HT-29 (cell line): ENCODE data around the gene RPRM. TPM values are rescaled to one million over a fixed set of nuclear protein-coding genes. Genes with fewer than 3 reads are reported as not detected.
"Not testable (repeated sequence)": the region's sequence is repeated elsewhere in the genome, so short reads cannot be mapped to it uniquely, and the experiment has no call there.

ENCODE experiments used
- DNase-seq: peaks from one replicate; pipeline ENCODE4 v3.0.0-alpha.2; 2015; ENCODE audit warnings: low spot score
- total RNA-seq: library from RNA; depleted of rRNA; stranded (reverse); fragments of >200 nt; shearing (Covaris generic); gene quantifications from 2 replicates; pipeline ENCODE4 v1.2.3, GENCODE V29; 2014; rRNA removed

Gene RPRM
- total RNA-seq, result 2.0 and 2.4 TPM in 2 replicates

DNA sequence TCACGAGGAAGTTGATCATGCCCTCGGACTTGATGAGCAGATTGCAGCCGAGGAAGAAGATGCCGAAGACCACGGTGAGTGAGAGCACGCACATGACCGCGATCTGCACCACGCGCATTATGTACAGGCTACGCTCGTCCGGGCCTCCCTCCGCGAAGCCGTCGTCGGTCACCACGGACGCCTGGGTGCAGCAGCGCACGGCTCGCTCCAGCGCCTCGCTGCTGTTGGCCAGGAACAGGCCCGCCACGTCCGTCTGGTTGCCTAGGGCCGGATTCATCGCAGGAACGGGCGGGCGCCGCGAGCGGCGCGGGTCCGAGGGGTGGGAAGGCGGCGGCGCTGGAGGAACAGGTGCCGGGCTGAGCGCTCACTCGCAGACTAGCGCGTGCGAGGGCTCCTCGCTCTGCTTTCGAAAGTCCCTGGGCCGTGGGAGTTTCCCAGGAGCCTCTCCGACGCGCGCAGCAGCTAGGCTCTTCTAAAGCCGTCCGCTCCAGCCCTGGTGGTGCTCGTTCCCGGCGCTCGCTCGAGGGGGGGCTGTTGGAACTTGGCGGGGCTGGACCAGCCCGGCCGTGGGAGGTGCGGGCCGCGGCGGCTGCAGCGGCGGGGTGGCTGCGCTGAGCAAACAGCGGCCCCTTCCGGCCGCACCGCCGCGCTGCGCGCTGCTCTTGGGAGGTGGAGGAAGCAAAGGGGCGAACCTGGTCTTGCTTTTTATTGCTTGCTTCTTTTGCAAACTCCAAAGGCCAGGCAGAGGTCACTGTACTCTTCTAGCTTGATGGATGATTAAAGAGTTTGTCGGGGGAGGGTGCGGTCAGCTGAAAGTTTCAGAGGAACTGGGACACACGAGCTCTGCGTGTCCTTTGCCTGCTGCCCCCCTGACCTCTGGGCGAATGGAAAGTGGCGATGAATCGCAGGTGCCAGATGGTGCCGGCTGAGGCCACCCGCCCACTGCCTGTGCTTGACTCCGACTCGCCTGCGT is at the start of gene RPRM:
Gene RPRM (minus strand): TSS at position 474 of the 973 bp plus-strand sequence. CDS start 197 bp downstream, at position 277.
- DNase-seq, result no peak

DNA sequence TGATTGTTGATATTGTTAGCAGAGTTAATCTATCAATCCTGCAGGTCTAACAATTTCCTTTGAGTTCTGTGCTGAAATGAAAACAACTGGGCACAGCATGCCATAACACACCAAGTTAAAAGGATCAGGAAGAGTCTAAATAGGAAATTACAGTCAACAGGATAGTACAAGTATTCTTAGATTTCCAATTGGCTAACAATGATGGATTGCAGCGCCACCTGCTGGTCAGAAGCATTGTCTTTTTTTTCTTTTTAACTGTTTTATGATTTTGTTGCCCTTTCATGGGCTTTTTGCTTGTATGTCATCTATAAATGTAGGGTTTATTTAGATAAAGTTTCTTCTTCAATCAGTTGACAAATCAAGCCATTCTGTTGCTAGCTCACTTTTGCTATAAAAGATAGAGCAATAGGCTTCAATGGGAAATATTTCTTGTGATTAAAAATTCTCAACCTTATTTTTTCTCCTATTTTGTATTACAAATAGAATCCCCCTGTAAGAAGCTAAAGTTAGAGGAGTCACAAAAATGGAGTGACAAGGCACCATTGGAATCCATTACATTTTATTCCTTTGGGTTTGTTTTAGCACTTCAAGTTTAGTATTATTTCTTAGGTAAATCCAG is 40.8 kb upstream of the RPRM start:
- DNase-seq, result peak; percentile 90

DNA sequence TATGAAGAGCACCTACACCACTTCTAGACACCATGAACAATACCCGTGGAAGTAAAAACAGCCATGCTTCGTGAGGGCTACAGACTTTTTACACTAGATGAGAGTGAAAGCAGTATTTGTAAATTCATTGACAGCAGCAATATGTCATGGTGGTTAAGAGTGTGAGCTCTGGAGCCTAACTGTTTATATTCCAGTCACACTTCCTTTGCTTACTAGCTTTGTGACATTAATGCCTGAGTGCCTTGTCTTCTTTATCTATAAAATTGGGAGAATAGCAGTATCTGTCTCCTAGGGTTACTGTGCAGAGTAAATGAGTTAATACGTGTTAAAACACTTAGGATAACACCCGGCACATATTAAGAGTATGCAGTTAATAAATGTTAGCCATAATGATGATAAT is 33.8 kb upstream of the RPRM start:
- no peak for DNase-seq

DNA sequence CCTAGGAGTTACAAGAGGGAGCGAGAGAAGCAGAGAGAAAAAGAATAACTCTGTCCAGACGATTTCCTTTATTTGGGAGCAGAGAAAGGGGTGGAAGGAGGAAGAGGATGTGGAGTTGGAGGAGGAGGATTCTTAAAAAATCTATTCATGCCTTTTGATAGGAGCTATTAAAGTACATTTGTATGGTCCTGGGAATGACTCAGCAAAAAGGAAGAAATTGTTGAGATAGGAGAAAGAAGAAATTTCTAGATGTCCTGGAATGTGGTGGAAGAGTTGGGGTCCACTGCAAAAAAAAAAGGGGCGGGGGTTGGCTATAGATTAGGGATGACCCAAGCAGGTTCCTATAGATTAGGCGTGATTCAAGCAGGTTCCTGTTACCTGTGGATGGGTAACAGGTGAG is 32.4 kb upstream of the RPRM start:
- no peak for DNase-seq

DNA sequence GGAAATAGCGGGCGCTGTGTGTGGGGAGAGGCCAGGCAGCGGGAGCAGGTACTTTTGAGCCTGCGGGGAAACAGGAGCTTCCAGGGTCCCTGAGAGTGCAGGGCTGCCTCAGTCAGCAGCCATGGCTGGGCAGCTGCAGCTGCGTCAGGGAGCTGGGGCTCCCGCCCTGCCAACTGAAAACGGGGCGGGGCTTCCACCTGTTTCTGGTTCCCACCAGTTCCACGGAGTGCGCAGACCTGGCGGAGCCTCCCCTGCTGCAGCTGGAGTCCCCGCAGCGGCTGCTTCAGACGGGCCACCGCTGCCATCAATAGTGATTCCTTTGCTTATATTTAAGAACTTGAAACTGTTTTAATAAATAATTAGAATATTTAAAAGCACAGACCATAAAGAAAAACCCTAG is 30.6 kb upstream of the RPRM start:
- no peak for DNase-seq

DNA sequence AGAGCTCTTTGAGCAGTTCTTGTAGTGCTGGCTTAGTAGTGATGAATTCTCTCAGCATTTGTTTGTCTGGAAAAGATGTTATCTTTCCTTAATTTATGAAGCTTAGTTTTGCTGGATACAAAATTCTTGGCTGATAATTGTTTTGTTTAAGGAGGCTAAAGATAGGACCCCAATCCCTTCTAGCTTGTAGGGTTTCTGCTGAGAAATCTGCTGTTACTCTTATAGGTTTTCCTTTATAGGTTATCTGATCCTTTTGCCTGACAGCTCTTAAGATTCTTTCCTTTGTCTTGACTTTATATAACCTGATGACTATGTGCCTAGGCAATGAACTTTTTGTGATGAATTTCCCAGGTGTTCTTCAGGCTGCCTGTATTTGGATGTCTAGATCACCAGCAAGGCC is 27.9 kb upstream of the RPRM start:
- DNase-seq, result not testable (repeated sequence)

DNA sequence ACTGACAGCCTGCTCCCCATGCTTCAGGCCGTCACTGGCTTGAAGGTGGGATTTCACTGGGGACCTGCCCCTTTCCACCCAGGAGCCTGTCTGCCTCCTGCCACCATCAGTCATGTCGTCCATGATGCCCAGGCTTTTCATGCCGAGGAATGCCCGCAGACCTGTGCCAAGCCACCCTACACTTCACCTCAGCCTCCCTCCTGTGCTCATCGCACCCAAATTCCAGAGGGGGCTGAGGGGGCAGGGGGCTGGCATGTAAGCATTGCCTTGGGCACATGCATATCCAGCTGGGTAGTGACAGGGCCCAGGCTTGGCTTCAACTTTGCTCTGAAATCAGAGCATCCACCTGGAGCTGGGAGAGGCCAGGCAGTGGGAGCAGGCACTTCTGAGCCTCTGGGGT is 20.9 kb upstream of the RPRM start:
- no peak for DNase-seq

DNA sequence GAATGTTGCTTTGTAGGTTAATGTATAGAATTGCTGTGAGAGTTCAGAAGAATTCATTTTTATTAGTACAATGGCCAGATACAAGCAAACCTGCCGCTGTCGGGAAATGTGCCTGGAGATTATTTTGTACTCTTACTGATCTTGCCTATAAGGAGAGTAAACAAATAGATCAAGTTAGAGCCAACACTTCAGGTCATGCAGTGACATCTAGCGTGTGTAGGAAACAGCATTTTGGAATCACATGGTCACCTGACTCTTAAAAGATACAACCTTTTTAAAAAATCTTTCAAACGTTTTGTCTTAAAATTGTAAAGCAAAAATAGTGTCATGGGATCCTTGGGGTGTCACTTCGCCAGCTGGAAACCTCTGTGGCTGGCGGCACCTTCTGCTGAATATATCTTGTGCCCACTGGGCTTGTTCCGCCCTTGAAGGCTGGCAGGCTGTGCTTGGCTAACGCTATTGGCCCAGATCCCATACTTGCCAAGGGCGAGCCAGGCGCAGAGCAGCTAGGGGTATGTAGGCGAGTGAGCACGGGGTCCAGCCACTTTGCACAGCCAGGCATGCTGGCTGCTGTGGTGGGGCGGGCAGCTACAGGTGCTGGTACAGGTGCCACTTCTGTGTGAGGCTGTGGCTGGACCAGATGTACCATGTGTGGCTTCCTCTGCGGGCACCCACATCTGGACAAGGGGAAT is 19.5 kb upstream of the RPRM start:
- no peak for DNase-seq

DNA sequence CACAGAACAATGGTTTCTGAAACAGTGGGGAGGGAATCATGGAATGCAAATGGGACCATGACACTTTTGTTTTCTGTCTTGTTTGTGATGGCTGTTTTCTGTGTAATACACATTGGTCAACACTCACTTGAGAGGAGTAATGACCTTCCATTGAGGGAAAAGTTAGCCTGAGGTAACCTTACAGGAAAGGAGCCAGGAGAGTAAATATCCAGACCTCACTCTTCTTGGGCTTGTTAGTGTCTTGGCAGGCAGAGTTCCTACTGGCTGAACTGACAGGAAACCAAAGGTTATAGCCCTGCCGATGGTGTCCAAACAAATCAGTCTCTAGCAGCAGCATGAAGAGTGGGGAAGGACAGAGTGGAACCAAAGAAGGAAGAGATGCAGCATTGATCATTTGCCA is 17.2 kb upstream of the RPRM start:
- no peak for DNase-seq

DNA sequence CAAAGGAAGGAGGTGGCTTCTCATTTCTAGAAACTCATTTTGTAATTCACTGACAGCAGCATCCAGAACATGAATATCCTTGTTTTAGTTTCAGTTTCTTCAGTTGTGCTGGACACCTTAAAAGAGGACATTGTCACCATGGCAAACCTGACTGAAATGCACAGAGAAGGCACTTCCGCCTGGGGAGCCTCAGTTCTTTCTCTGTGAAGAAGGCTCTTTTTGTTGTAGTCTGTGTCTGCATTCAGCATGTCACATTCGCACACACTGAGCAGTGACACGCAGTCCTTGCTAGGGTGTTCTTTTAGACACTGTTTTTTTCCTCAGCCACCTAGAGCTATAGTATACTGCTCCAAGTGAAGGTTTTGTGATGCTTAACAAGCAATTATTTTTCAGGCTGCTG is 9.5 kb upstream of the RPRM start:
- no peak for DNase-seq

DNA sequence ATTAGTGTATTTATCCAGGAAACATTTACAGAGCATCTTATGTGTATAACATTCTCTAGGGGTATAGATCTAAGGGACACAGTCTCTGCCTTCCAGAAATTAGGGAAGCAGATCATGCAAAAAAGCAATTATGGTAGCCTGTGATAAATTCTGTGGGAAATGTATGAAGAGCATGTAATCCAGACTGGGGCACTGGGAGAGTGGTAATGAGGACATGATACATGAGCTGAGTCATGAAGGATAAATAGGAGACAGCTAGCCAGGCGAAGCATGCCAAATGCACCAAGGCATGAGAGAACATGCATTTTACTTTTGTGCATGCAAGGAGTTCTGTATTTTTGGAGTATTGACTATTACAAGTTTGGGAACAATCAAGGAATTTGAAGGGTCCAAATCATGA is 8.9 kb upstream of the RPRM start:
- no peak for DNase-seq

DNA sequence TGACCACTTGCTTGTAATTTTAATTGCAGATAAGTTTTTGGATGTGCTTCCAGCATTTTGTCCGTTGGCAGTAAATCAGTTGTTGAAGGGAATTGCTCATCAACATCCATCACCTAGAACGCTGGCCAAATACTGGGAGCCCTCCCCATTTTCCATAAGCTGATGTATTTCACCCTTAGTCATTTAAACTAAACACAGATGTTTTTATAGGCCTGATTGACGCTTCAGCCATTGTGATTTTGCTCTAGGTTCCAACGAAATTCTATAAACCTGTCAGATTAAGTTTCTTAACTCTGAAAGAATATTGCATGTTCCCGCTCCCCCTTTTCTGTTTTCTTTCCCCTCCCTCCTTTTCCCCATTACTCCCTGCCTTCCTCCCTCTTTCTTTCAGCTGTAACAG is 1.0 kb upstream of the RPRM start:
- DNase-seq, result no peak

DNA sequence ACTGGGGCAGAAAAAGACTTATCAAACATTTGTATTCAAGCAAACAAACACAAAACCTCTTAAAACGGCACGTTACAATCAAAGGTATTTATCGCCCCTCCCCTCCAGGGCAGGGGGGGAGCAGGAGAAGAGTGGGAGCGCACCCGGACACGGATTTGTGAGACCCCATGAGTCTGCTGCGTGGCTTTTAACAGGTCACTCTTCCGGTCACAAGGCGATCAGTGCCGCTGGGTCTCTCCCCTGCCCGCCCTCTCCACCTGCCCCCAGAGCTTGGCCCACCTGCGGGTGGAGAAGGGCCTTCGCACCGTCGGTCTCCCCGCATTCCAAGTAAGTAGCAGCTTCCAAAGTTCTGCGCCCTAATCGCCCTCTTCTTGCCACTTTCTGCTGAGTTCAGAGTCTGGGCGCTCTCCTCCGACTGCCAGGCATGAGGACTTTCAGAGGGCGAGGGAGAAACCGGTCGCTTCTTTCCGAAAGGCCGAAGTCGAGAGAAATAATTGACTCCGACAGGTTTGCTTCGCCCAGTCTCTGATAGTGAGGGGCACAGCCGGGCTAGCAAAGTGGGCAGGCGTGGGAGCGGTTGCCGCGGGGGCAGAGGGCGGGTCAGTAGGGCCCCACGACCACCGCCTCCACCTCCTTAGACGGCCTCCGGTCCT is 800 bp downstream of the RPRM start:
- DNase-seq, result no peak

DNA sequence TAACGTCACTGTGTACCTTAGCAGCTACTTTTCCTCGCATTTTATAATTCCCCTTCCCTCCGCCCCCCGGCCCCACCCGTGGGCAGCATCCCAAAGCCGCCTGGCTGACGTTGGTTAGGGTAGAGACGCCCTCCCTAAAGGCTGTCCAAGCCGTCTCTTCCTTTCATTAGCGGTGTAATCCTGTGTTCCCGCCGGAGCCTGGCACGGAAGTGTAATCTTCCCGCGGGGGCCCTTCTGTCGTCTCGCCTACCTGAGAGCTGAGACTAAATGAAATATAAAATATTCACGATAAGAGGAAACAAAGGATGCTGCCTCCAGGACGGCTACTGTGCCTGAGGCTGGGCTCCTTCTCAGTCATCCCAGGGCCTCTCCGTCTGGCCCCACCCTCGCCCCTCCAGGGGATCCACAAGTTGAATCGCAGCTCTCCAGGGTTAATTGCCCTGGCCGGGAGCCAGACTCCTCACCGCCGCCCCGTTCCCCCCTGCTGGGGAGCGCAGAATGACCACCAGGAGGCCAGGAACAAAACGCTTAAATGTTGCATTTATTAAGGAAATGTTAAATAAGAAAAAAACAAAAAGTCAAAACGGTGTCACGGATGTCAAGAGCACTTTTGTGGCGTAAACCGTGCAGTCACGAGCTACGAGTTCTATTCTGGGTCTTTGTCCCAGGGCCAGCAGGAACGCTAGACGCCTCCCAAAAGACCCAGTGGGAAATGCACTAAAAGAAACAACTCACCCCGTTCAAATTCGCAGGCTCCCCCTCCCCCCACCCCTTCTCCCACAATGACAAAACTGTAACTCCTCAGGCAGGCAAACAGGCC is 1.5 kb downstream of the RPRM start:
- DNase-seq, result no peak

DNA sequence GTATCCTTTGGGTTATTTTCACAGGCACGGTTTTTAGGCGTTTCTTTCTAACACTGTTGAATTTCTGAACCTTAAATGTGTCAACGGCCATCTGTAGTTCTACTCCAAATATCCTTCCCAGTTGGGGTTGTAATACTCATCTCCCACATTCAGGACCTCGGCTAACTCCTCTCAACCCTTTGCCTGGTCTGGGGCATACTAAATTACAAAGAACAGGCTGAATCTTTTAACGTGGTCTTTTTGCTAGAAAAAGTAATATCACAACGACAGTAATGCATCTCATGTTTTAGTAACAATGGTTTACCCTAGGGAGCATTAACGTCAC is 2.1 kb downstream of the RPRM start:
- DNase-seq, result no peak

DNA sequence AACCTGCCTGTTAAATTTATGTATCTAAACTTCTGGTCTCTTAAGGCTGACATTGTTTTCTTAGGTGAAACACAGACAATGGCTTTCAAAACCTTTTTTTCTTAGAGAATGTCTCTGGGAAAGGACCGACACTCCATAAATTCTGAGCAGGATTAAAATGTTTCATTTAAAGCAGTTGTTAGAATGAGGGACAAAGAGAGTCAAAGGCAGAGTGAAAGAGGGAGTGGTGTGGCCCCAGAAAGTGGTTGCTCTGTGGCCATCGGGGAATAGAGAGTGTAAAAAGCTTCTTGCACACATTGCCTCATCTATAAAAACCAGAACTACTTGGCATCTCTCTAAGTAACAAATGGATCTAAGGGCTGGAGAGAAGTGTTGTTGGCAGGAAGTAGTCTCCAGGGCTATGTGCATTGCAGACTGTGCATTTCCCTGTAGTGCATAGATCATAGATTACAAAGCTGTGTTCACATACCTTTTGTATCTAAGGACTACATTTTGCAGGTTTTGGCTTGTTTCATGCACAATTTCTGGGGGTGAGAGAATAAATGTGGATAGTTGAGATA is 3.6 kb downstream of the RPRM start:
- DNase-seq, result no peak

DNA sequence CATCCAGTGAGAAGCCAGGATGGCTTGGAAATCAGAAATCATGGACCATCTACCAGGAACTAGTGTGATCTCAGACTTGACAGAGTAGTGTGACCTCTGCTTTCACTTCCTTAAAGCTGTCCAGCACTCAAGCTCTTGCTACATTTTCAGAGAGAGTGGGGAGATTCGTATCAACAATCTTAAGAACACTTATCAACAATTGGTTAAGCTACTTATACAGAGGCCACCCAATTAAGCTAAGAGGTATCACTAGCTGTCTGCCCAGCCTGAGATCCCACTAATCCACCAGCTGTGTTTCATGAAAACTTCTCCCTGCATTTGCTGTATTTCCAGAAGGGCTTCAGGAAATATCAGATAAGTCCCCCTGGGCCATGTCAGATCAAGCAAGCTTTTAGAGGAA is 4.2 kb downstream of the RPRM start:
- no peak for DNase-seq

DNA sequence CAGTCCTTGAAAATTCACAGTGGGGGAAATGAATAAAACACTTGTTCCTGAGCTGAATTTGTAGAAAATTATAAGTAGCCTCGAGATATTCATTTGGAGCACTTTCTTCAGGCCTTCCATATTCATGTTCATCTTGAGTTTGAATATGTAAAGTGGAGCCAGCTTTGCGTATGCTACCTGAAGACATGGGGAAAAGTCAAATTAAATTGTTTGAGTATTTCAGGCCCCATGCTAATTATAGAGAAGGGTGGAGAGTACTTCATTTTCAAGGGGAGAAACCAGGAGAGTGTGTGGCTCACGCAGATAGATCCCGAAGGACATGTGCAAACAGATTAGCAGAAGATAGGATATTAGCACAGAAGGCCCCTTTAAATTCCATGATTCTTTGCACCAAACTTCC is 7.7 kb downstream of the RPRM start:
- DNase-seq, result no peak

DNA sequence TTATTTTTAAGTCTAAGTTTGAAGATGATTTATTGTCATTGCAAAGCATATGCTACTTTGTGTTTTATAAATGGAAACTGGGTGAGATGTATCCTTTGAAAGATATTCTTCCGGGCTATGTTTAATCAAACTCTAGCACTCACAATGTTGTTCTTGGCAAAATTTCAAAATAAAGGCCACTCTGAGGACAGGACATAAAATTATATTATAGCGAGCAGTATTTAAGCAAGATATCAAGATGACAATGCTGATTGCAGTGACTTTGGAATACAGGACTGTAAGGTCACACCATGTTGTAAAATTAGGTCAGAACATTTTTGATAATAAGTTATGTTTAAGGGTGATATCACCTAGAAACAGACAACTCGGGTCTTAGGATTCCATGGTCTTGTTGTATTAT is 14.2 kb downstream of the RPRM start:
- DNase-seq, result peak; percentile 1

DNA sequence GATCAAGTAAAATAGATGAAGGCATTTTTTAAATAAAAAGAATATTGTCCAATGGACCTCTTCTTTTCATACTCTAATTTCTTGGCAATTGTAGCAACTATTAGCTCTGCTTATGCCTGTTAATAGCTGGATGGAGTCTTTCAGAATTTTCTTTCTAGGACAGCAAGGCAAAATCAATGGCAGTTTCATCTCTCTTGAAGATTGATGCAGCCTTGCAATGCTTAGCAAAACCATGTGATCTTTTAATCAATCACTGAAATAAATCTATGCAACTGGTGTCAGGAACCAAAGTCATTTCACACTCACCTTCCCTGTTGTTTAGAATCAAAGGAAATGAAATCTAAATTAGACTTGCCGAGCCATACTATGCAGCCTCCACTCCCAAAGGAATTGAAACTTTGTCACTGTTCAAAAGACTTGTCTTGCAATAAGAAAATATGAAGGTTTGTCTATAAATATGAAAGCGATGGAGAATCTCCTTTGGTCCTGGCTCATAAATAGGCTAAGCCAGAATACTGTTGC is 16.2 kb downstream of the RPRM start:
- no peak for DNase-seq

DNA sequence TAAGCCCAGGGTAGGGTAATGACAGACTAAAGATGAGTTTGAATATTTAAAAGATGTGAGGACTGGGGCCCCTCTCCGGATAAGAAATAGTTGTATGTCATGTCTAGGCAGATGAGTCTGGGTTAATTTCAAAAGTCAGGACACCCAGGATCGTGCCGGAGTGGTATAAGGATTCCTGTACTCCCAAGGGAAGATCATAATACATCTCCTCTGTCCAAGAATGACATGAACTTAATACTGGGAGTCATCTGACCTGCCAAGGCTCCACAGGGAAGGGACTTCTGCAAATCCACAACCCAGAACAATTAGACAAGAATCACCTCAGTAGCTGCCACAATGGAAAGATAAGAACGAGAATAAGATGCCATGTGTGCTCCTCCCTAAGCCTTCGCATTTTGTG is 17.1 kb downstream of the RPRM start:
- no peak for DNase-seq
